RWPE1 (cell line): Measurements from ENCODE around the gene CRPPA.

Experiments
- CTCF ChIA-PET: fragments of 350-600 bp; sonication (Branson Sonifier 250); formaldehyde crosslinking; extraction: SDS; loops from one replicate; lab custom pipeline; 2021; lab: Yijun Ruan, JAX
- POLR2A ChIA-PET: fragments of 400-600 bp; formaldehyde crosslinking; extraction: SDS; loops from one replicate; lab custom pipeline; 2020; ENCODE audit warnings: antibody characterized with exemption; ENCODE audit not compliant: low non-redundant PET; lab: Yijun Ruan, JAX
- DNase-seq: peaks from one replicate; pipeline ENCODE4 v3.0.0; 2012; ENCODE audit warnings: low spot score
- H3K27ac ChIP-seq: fragments of 450-650 bp; 2 replicates; pipeline ENCODE4 v1.5.1; 2017
- TF ChIP-seq, protein P1 (sequence below): fragments of 450-650 bp; conservative IDR thresholded peaks from 2 replicates; pipeline ENCODE4 v1.5.1; 2017; ENCODE audit warnings: low read depth, mild to moderate bottlenecking

The CRPPA gene

DNA sequence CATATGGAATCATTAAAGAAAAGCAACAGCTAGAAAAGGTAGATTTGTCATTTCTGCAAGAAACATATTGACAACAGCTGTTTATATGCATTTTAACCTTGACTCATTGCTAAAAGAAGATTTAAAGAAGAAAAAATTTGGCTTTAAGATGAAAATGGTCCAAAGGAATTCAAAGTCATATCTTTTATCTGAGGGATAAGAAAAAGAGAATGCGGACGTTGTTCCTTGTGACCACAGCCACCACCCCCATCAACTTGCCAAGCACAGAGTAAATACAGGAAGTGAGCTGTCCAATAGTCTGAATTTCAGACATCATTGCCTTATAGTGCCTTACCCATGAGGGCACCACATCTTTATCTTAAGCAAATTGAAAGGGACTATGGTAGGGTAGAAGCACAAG is 7.3 kb upstream of the CRPPA start:
- DNase-seq, result no peak
- TF ChIP-seq, protein P1, sequence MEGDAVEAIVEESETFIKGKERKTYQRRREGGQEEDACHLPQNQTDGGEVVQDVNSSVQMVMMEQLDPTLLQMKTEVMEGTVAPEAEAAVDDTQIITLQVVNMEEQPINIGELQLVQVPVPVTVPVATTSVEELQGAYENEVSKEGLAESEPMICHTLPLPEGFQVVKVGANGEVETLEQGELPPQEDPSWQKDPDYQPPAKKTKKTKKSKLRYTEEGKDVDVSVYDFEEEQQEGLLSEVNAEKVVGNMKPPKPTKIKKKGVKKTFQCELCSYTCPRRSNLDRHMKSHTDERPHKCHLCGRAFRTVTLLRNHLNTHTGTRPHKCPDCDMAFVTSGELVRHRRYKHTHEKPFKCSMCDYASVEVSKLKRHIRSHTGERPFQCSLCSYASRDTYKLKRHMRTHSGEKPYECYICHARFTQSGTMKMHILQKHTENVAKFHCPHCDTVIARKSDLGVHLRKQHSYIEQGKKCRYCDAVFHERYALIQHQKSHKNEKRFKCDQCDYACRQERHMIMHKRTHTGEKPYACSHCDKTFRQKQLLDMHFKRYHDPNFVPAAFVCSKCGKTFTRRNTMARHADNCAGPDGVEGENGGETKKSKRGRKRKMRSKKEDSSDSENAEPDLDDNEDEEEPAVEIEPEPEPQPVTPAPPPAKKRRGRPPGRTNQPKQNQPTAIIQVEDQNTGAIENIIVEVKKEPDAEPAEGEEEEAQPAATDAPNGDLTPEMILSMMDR, result no peak
- CTCF ChIA-PET, result no interaction called here
- POLR2A ChIA-PET, result no interaction called here
- H3K27ac ChIP-seq, result no peak overlapping the region

DNA sequence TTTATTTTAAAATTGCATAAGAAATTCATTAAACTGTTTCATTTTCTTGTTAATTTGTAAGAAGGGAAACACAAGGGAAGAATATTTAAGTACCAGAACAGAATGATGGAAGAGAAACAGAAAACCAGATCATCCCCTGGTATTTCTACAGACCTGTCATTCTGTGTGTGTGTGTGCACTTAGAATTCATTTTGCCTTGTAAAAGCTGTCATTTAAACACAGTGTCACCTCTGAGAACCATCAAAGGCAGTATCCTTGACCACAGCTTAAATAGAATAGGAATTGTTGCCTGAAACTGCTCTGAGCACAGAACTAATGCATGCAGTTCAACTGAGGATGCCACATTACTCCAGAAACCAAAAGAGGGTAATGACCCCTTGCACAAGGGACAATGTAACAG is 6.8 kb upstream of the CRPPA start:
- ChIA-PET POLR2A (no interaction called here), CTCF (no interaction called here)
- no peak for DNase-seq
- TF ChIP-seq, protein P1, result no peak
- no peak overlapping the region for H3K27ac ChIP-seq

GRCh38 chr7:16423761-16424160 is 2.4 kb upstream of the CRPPA start:
- no peak overlapping the region for H3K27ac ChIP-seq
- CTCF ChIA-PET, result no interaction called here
- POLR2A ChIA-PET, result no interaction called here
- TF ChIP-seq, protein P1, result no peak
- DNase-seq, result no peak

DNA sequence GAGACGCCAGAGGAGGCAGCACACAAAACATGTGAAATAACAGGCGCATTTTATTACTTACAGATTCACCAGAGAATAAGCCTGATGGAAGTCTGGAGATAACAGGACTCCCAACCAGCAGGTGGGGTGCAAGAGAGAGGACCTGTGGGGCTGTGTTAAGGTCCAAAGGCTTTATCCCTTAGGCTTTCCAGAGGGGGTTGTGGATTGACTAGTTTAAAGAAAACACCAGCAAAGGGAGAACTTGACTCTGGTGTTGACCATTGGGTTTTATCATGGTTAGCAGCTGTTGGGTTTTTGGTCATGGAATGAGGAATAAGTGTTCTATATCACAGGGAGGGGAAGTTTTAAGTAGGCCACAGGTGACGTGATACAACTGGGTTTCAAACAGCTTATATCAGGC is 1.6 kb upstream of the CRPPA start:
- ChIA-PET POLR2A (no interaction called here), CTCF (no interaction called here)
- no peak for DNase-seq
- no peak overlapping the region for H3K27ac ChIP-seq
- TF ChIP-seq, protein P1, result no peak

- POLR2A ChIA-PET, result no interaction called here
- no peak overlapping the region for H3K27ac ChIP-seq
- TF ChIP-seq, protein P1, result no peak
- no peak for DNase-seq
- CTCF ChIA-PET, result interaction anchor here (0.7 kb wide), 1 partner anchor 28 kb away, joined by 5 read pairs; no protein-coding TSS in a partner anchor
Measured at GRCh38 chr7:16422103-16422435, 731 bp upstream of the CRPPA start.

GRCh38 chr7:16420649-16421332 is 547 bp downstream of the CRPPA start:
- CTCF ChIA-PET, result no interaction called here
- H3K27ac ChIP-seq, result peak overlapping the region; percentile 88
- POLR2A ChIA-PET, result no interaction called here
- TF ChIP-seq, protein P1, result peak; percentile 27; the same call in 1 of the 2 replicates
- DNase-seq, result peak; percentile 61
